GM12878 (cell line): Measurements from ENCODE around the gene SPON2. TPM values are rescaled to one million over a fixed set of nuclear protein-coding genes. Genes with fewer than 3 reads are reported as not detected.

ENCODE experiments used
- ATAC-seq: fragments of 200-7000 bp; cut with Tn5 transposase; 3 replicates; pipeline ENCODE4 v1.9.1; 2020; ENCODE audit warnings: mild to moderate bottlenecking, moderate library complexity
- BruUV-seq: library from RNA; stranded (reverse); fragments of 400-500 nt; replicated peaks from 2 replicates; lab custom pipeline; 2021; lab: Mats Ljungman, UMichigan
- CTCF ChIA-PET: fragments of 300-600 bp; sonication (Branson Sonifier 250); formaldehyde crosslinking; extraction: SDS; loops from one replicate; lab custom pipeline; 2021; ENCODE audit warnings: inconsistent platforms; lab: Yijun Ruan, JAX
- POLR2A ChIA-PET: fragments of 350-600 bp; formaldehyde crosslinking; extraction: SDS; loops from one replicate; lab custom pipeline; 2021; ENCODE audit warnings: inconsistent platforms; lab: Charles Lee
- RAD21 ChIA-PET: fragments of 300-600 bp; sonication (Branson Sonifier 250); formaldehyde crosslinking; loops from one replicate; lab custom pipeline; 2023; ENCODE audit warnings: antibody characterized with exemption; ENCODE audit not compliant: unreplicated experiment; lab: Charles Lee
- SMC1A ChIA-PET: fragments of 300-600 bp; sonication (Branson Sonifier 250); formaldehyde crosslinking; loops from one replicate; lab custom pipeline; 2023; ENCODE audit not compliant: unreplicated experiment, uncharacterized antibody; lab: Charles Lee
- DNase-seq: peaks from one replicate; pipeline ENCODE4 v3.0.0-alpha.2; 2011; ENCODE audit warnings: low read depth, low spot score
- FAIRE-seq: peaks from 3 replicates; lab custom pipeline; 2011; peaks lifted over from hg19 to GRCh38; lab: Jason Lieb, UNC
- H2AFZ ChIP-seq: 2 replicates; pipeline ENCODE4 v1.6.0; 2011; ENCODE audit warnings: low read depth, low read length, control low read depth; ENCODE audit not compliant: control insufficient read depth
- H3K27ac ChIP-seq: 2 replicates; pipeline ENCODE4 v1.5.1; 2011; ENCODE audit warnings: control low read depth; ENCODE audit not compliant: control insufficient read depth, insufficient read depth
- H3K27me3 ChIP-seq, 2 experiments: replicated peaks in 1 of 2; 2 replicates each; pipeline versions ENCODE4 v1.6.0 to v1.6.1; 2011; ENCODE audit warnings: low read length in 1 of 2; ENCODE audit not compliant: control insufficient read depth in 2 of 2, insufficient read depth in 2 of 2
- H3K36me3 ChIP-seq, 2 experiments: 2 replicates each; pipeline ENCODE4 v1.5.1; 2011; ENCODE audit warnings: low read length in 1 of 2; ENCODE audit not compliant: control insufficient read depth in 2 of 2, insufficient read depth in 2 of 2
- H3K4me1 ChIP-seq: 2 replicates; pipeline ENCODE4 v1.6.1; 2011; ENCODE audit warnings: mild to moderate bottlenecking, low read length, moderate library complexity, mixed read lengths; ENCODE audit not compliant: control insufficient read depth, insufficient read depth
- H3K4me2 ChIP-seq: 2 replicates; pipeline ENCODE4 v1.6.0; 2011; ENCODE audit warnings: control low read depth; ENCODE audit not compliant: control insufficient read depth, insufficient read depth
- H3K4me3 ChIP-seq: fragments of 200-600 bp; sonication (generic); 2 replicates; pipeline ENCODE4 v1.5.1; 2016
- H3K79me2 ChIP-seq: 2 replicates; pipeline ENCODE4 v1.6.0; 2011; ENCODE audit warnings: low read length; ENCODE audit not compliant: control insufficient read depth, insufficient read depth
- H3K9ac ChIP-seq: 2 replicates; pipeline ENCODE4 v1.8.0; 2011; ENCODE audit warnings: low read length, control low read depth, mixed read lengths; ENCODE audit not compliant: control insufficient read depth, insufficient read depth
- H3K9me3 ChIP-seq: replicated peaks from 3 replicates; pipeline ENCODE4 v1.5.1; 2011; ENCODE audit warnings: mild to moderate bottlenecking, low read length; ENCODE audit not compliant: control insufficient read depth, insufficient read depth
- H4K20me1 ChIP-seq: 2 replicates; pipeline ENCODE4 v1.6.0; 2011; ENCODE audit not compliant: control insufficient read depth, insufficient read depth
- ATF3 ChIP-seq: IDR thresholded peaks from 2 replicates; pipeline ENCODE4 v1.6.1; 2011; ENCODE audit warnings: low read depth, mild to moderate bottlenecking, low read length, moderate library complexity, borderline replicate concordance; ENCODE audit errors: extremely low read depth
- CREM ChIP-seq: IDR thresholded peaks from 2 replicates; pipeline ENCODE4 v1.6.1; 2014; ENCODE audit warnings: antibody characterized with exemption, low read depth
- EGR1 ChIP-seq, 2 experiments: IDR thresholded peaks; 1 replicate in 1 of 2; 2 replicates in 1 of 2; pipeline ENCODE4 v1.6.1; 2011 to 2012; ENCODE audit warnings: low read depth in 2 of 2, low read length in 2 of 2, borderline replicate concordance in 1 of 2, mild to moderate bottlenecking in 1 of 2, moderate library complexity in 1 of 2
- ELK1 ChIP-seq: IDR thresholded peaks from 2 replicates; pipeline ENCODE4 v1.6.1; 2012; ENCODE audit warnings: low read depth, low read length, improper control_type of control experiment
- GABPA ChIP-seq: IDR thresholded peaks from 2 replicates; pipeline ENCODE4 v1.6.1; 2014; ENCODE audit warnings: antibody characterized with exemption, low read depth, mild to moderate bottlenecking, inconsistent platforms
- IRF4 ChIP-seq: IDR thresholded peaks from 2 replicates; pipeline ENCODE4 v1.6.1; 2011; ENCODE audit warnings: low read depth, low read length
- LARP7 ChIP-seq: fragments of 450-650 bp; IDR thresholded peaks from 2 replicates; pipeline ENCODE4 v1.6.1; 2017; ENCODE audit warnings: mild to moderate bottlenecking
- SPI1 ChIP-seq: IDR thresholded peaks from 2 replicates; pipeline ENCODE4 v1.6.1; 2011; ENCODE audit warnings: low read depth, mild to moderate bottlenecking, low read length, moderate library complexity, borderline replicate concordance; ENCODE audit not compliant: insufficient read depth
- WGBS: methylation state at CpG from one replicate; pipeline ENCODE4 v1.1.6; 2016; ENCODE audit warnings: low lambda C conversion rate; ENCODE audit not compliant: insufficient replicate concordance, insufficient coverage; ENCODE audit errors: missing lambda C conversion rate; 5-methylcytosine and 5-hydroxymethylcytosine counted together
- in situ Hi-C: fragments of 300-500 bp; cut with MboI; formaldehyde crosslinking; loops from 9 replicates; pipeline ENCODE4 v1.14.3; 2018; ENCODE audit warnings: mixed read lengths
- intact Hi-C: fragments of 100-400 bp; cut with micrococcal nuclease; formaldehyde crosslinking; loops from one replicate; pipeline ENCODE4 v1.14.2; 2022; ENCODE audit not compliant: unreplicated experiment
- polyA plus RNA-seq, 11 experiments: library from polyadenylated mRNA; depleted of rRNA in 4 of 11; unstranded in 6 of 11; stranded (reverse) in 5 of 11; fragments of >200 nt; fragmentation: Nextera tagmentation in 4 of 11; fragmentation: Illumina TruSeq in 1 of 11; extraction: Ambion mirVana in 4 of 11; extraction: Trizol in 1 of 11; gene quantifications; 1 replicate in 1 of 11; 2 replicates in 10 of 11; pipeline versions ENCODE4 v1.2.1 to v1.2.3, GENCODE V29; 2011 to 2016; ENCODE audit warnings: inconsistent platforms in 2 of 11, missing spikeins in 2 of 11, low read depth in 1 of 11
- total RNA-seq, 4 experiments: library from RNA; depleted of rRNA in 3 of 4; stranded (reverse); fragments of >200 nt in 3 of 4; fragmentation: Illumina TruSeq in 1 of 4; extraction: Trizol in 1 of 4; gene quantifications; 2 replicates each; pipeline versions ENCODE4 v1.2.1 to v1.2.3, GENCODE V29; 2013 to 2021

The SPON2 gene
- total and polyA plus RNA-seq, 10 of the 15 experiments (the other 5 are each of a cell fraction or from before 2014, with no cell fraction given) = 1.1 to 11.2 (median 7.3) TPM

GRCh38 chr4:1202526-1203011, 30.2 kb upstream of the SPON2 start:
- intact Hi-C loops (loop anchor here (5.0 kb wide), 2 partner anchors 45 to 65 kb away; partner anchors contain the start of gene CTBP1), in situ Hi-C loops (no loop called here)
- Histone ChIP-seq H3K9ac (no peak overlapping the region), H3K4me2 (peak overlapping the region; percentile 64; the same call in 1 of the 2 replicates), H3K9me3 (peaks cover 2% of the 10 kb centered on the region; the same call in 1 of the 3 replicates), H3K4me1 (peaks cover 38% of the 10 kb centered on the region), H3K36me3 (no peaks in the 10 kb centered on the region), H3K79me2 (peaks cover 19% of the 10 kb centered on the region), H3K4me3 (no peak overlapping the region), H3K27ac (peak overlapping the region; percentile 77), H2AFZ (no peak overlapping the region)
- SMC1A ChIA-PET = interaction anchor here (0.7 to 4.9 kb wide), 9 partner anchors 13 to 144 kb away, joined by 3 to 33 read pairs (median 8); partner anchors contain the start of gene UVSSA
- RAD21 ChIA-PET = interaction anchor here (1.0 to 3.4 kb wide), 8 partner anchors 12 to 72 kb away, joined by 3 to 20 read pairs (median 11); partner anchors contain the start of gene CTBP1
- BruUV-seq = no TSS peak
- no peak for FAIRE-seq
- no peak for ATAC-seq
- POLR2A ChIA-PET = interaction anchor here (1.2 to 4.4 kb wide), 4 partner anchors 13 to 47 kb away, joined by 4 to 26 read pairs (median 9); no protein-coding TSS in a partner anchor
- CTCF ChIA-PET = interaction anchor here (0.6 to 2.8 kb wide), 6 partner anchors 13 to 145 kb away, joined by 3 to 10 read pairs (median 4); partner anchors contain the start of gene UVSSA
- DNase-seq = no peak
- TF ChIP-seq IRF4 (no peak), ATF3 (no peak), CREM (no peak), SPI1 (no peak), GABPA (no peak), LARP7 (no peak), EGR1 (IDR thresholded peaks at IDR 0.05; ENCODE audit: borderline replicate concordance in 1 of 2, low read depth in 2 of 2, low read length in 2 of 2) (no peak), ELK1 (no peak)
- TF ChIP-seq, all 136 proteins: peak for 0
- H3K27me3 ChIP-seq = no peaks in the 10 kb centered on the region
- no peaks in the 10 kb centered on the region for H4K20me1 ChIP-seq
- WGBS = 90% methylated on average over 18 of the region's 19 CpGs
